ENCODE results near the gene USP48. TPM values are rescaled to one million over a fixed set of nuclear protein-coding genes. Genes with fewer than 3 reads are reported as not detected.

USP48 gene
- total and polyA plus RNA-seq, 2 of the 13 experiments (the other 11 are each of a cell fraction or from before 2014, with no cell fraction given), result 30.4 to 30.7 TPM

DNA sequence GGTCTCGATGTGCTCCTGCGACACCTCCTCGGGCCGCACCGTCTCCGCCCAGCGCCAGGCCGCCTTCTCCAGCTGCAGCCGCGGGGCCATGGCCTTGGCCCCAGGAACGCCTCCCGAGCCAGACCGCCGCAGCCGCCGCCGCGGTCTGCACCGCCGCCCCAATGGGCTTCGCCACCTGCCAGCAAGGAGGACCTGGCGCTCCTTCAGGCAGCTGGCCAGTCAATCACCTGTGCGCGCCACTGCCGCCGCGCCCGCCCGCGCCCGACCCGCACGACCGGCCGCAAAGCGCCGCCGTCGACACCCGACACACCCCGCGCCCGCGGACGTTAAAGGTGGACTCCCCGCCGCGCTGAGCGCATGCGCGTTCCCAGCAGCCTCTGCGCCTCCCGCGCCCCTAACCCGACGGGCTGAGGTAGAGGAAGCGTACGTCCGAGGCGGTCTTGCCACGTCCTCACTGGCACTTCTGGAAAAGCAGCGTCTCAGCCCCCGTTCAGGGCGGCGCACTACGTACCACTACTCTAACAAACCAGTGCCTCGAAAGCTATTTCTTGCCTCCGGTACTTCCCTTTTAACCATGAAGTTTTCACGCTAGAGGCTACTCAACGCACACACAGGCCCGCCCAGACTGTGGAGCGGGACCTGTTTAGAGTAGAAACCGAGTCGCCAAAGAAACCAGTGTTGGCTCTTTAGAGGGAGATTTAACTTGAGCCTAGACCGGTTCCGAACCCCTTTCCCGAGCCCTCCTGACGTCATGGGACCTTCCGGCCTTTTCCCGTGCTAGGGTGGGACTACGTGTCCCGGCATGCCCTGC lies at the start of gene USP48 (continued):
- TF ChIP-seq DR1 (CRISPR knock-in tag; IDR thresholded peaks at IDR 0.05), result peak; percentile 90
- TF ChIP-seq, protein P1, sequence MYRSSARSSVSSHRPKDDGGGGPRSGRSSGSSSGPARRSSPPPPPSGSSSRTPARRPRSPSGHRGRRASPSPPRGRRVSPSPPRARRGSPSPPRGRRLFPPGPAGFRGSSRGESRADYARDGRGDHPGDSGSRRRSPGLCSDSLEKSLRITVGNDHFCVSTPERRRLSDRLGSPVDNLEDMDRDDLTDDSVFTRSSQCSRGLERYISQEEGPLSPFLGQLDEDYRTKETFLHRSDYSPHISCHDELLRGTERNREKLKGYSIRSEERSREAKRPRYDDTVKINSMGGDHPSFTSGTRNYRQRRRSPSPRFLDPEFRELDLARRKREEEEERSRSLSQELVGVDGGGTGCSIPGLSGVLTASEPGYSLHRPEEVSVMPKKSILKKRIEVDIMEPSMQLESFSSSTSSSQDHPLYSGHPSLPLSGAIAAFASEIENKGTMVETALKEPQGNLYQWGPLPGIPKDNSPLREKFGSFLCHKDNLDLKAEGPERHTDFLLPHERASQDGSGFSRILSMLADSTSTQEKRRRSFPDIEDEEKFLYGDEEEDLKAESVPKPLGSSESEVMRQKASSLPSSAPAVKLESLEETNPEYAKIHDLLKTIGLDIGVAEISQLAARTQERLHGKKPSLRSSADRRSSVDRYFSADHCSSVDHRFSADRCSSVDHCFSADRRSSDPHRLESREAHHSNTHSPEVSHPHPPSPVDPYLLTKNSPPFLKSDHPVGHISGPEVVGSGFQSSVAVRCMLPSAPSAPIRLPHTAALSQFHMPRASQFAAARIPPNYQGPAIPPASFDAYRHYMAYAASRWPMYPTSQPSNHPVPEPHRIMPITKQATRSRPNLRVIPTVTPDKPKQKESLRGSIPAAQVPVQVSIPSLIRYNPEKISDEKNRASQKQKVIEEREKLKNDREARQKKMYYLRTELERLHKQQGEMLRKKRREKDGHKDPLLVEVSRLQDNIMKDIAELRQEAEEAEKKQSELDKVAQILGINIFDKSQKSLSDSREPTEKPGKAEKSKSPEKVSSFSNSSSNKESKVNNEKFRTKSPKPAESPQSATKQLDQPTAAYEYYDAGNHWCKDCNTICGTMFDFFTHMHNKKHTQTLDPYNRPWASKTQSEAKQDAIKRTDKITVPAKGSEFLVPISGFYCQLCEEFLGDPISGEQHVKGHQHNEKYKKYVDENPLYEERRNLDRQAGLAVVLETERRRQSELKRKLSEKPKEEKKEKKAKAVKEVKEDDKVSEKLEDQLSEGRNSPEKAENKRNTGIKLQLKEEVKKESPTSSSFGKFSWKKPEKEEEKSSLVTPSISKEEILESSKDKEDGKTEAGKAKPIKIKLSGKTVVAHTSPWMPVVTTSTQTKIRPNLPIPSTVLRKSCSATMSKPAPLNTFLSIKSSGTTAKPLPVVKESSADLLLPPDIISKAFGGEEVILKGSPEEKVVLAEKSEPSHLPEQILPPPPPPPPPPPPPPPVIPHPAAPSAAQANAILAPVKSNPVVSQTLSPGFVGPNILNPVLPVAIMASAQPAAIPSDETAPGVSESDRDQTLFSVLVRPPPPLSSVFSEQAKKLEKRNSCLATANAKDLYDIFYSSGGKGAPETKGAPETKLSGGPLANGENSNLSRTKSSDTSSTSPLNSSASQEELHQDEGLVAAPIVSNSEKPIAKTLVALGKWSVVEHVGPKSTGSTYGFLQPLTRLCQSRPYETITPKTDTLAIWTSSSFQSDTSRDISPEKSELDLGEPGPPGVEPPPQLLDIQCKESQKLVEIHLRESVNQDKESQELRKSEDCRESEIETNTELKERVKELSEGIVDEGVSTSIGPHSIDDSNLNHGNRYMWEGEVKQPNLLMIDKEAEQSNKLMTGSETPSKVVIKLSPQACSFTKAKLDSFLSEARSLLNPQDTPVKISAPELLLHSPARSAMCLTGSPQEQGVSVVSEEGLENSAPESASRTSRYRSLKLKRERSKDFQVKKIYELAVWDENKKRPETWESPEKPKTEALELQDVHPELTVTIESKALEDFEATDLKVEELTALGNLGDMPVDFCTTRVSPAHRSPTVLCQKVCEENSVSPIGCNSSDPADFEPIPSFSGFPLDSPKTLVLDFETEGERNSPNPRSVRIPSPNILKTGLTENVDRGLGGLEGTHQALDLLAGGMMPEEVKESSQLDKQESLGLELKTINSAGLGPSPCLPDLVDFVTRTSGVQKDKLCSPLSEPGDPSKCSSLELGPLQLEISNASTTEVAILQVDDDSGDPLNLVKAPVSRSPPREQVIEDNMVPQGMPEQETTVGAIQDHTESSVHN (CRISPR knock-in tag; IDR thresholded peaks at IDR 0.05), result no peak
- TF ChIP-seq, protein P2, sequence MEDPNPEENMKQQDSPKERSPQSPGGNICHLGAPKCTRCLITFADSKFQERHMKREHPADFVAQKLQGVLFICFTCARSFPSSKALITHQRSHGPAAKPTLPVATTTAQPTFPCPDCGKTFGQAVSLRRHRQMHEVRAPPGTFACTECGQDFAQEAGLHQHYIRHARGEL (CRISPR knock-in tag; IDR thresholded peaks at IDR 0.05), result peak; percentile 57; the same call in 1 of the 2 replicates
- TF ChIP-seq, protein P3, sequence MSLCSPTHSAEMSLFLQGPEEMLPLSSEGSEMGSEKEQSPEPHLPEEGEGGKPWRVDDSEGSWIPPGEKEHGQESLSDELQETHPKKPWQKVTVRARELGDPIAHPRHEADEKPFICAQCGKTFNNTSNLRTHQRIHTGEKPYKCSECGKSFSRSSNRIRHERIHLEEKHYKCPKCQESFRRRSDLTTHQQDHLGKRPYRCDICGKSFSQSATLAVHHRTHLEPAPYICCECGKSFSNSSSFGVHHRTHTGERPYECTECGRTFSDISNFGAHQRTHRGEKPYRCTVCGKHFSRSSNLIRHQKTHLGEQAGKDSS (CRISPR knock-in tag; IDR thresholded peaks at IDR 0.05; ENCODE audit: borderline replicate concordance, low read depth), result no peak
- TF ChIP-seq ZNF644 (CRISPR knock-in tag; IDR thresholded peaks at IDR 0.05; ENCODE audit: low read depth), result no peak
- TF ChIP-seq ZSCAN22 (CRISPR knock-in tag; IDR thresholded peaks at IDR 0.05), result peak; percentile 83; the same call in 1 of the 2 replicates
- TF ChIP-seq, protein P4, sequence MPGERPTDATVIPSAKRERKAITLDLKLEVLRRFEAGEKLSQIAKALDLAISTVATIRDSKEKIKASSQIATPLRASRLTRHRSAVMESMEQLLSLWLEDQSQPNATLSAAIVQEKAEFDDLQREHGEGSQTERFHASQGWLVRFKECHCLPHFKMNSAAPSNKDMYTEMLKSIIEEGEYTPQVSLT (CRISPR knock-in tag; IDR thresholded peaks at IDR 0.05; ENCODE audit: borderline replicate concordance, low read depth), result no peak
- no peak for TF ChIP-seq ZNF292 (CRISPR knock-in tag; IDR thresholded peaks at IDR 0.05; ENCODE audit: borderline replicate concordance, low read depth)
- TF ChIP-seq ZNF543 (CRISPR knock-in tag; IDR thresholded peaks at IDR 0.05), result no peak; the same call in 1 of the 2 replicates
- TF ChIP-seq, protein P5, sequence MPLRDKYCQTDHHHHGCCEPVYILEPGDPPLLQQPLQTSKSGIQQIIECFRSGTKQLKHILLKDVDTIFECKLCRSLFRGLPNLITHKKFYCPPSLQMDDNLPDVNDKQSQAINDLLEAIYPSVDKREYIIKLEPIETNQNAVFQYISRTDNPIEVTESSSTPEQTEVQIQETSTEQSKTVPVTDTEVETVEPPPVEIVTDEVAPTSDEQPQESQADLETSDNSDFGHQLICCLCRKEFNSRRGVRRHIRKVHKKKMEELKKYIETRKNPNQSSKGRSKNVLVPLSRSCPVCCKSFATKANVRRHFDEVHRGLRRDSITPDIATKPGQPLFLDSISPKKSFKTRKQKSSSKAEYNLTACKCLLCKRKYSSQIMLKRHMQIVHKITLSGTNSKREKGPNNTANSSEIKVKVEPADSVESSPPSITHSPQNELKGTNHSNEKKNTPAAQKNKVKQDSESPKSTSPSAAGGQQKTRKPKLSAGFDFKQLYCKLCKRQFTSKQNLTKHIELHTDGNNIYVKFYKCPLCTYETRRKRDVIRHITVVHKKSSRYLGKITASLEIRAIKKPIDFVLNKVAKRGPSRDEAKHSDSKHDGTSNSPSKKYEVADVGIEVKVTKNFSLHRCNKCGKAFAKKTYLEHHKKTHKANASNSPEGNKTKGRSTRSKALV (CRISPR knock-in tag; IDR thresholded peaks at IDR 0.05), result no peak
- no peak for TF ChIP-seq MTA3 (CRISPR knock-in tag; IDR thresholded peaks at IDR 0.05)
- TF ChIP-seq HNF4A (CRISPR knock-in tag; IDR thresholded peaks at IDR 0.05), result no peak; the same call in 1 of the 2 replicates
- TF ChIP-seq ZNF10 (CRISPR knock-in tag; IDR thresholded peaks at IDR 0.05; ENCODE audit: borderline replicate concordance, low read depth), result no peak
- TF ChIP-seq PLRG1 (conservative IDR thresholded peaks at IDR 0.05), result no peak
- peak; percentile 35 for TF ChIP-seq MED13 (CRISPR knock-in tag; IDR thresholded peaks at IDR 0.05)
